Stomach smooth muscle (tissue), 2 donors: ENCODE data around the gene P2RY13.

Experiments
- H3K27ac ChIP-seq: one replicate; pipeline ENCODE4 v1.7.0; 2013; ENCODE audit warnings: mild to moderate bottlenecking, low read length, inconsistent platforms
- H3K27me3 ChIP-seq, 2 donors: one replicate each; pipeline ENCODE4 v1.7.0; 2013; ENCODE audit warnings: low read length in 2 of 2; ENCODE audit not compliant: insufficient read depth in 2 of 2, control insufficient read depth in 1 of 2
- H3K36me3 ChIP-seq, 2 donors: one replicate each; pipeline ENCODE4 v1.7.0; 2013; ENCODE audit warnings: low read length in 2 of 2; ENCODE audit not compliant: control insufficient read depth in 2 of 2, insufficient read depth in 2 of 2
- H3K4me1 ChIP-seq: one replicate; pipeline ENCODE4 v1.7.0; 2013; ENCODE audit warnings: low read length; ENCODE audit not compliant: control insufficient read depth, insufficient read depth
- H3K4me3 ChIP-seq, 2 donors: one replicate each; pipeline ENCODE4 v1.7.0; 2013; ENCODE audit warnings: low read length in 2 of 2
- H3K9ac ChIP-seq, 2 donors: one replicate each; pipeline ENCODE4 v1.7.0; 2013; ENCODE audit warnings: low read length in 2 of 2, mild to moderate bottlenecking in 1 of 2
- H3K9me3 ChIP-seq, 2 donors: one replicate each; pipeline ENCODE4 v1.7.0; 2013; ENCODE audit warnings: low read length in 2 of 2; ENCODE audit not compliant: control insufficient read depth in 2 of 2
- donor health status: healthy.
- donor health status: Pancreatic carcinoma.

The P2RY13 gene

GRCh38 chr3:151296226-151296625 lies 33.1 kb downstream of the P2RY13 start:
- Histone ChIP-seq H3K27ac (no peak overlapping the region), H3K4me3 (no peak overlapping the region), H3K9me3 (no peaks in the 10 kb centered on the region), H3K4me1 (no peaks in the 10 kb centered on the region), H3K36me3 (no peaks in the 10 kb centered on the region), H3K9ac (no peak overlapping the region), H3K27me3 (no peaks in the 10 kb centered on the region)

- Histone ChIP-seq H3K27ac (no peak overlapping the region), H3K9ac (no peak overlapping the region), H3K9me3 (no peaks in the 10 kb centered on the region), H3K36me3 (no peaks in the 10 kb centered on the region), H3K27me3 (no peaks in the 10 kb centered on the region), H3K4me1 (no peaks in the 10 kb centered on the region), H3K4me3 (no peak overlapping the region)
These were observed 36.2 kb downstream of the P2RY13 start for GRCh38 chr3:151293127-151293526.

- no peak overlapping the region for H3K27ac ChIP-seq
- H3K36me3 ChIP-seq = no peaks in the 10 kb centered on the region
- H3K4me3 ChIP-seq = no peak overlapping the region
- no peaks in the 10 kb centered on the region for H3K9me3 ChIP-seq
- no peak overlapping the region for H3K9ac ChIP-seq
- H3K4me1 ChIP-seq = no peaks in the 10 kb centered on the region
- H3K27me3 ChIP-seq = no peaks in the 10 kb centered on the region
These were observed 38.7 kb downstream of the P2RY13 start for GRCh38 chr3:151290673-151291072.

- no peaks in the 10 kb centered on the region for H3K9me3 ChIP-seq
- H3K27ac ChIP-seq = no peak overlapping the region
- H3K27me3 ChIP-seq = no peaks in the 10 kb centered on the region
- H3K9ac ChIP-seq = no peak overlapping the region
- H3K4me3 ChIP-seq = no peak overlapping the region
- no peaks in the 10 kb centered on the region for H3K4me1 ChIP-seq
- H3K36me3 ChIP-seq = no peaks in the 10 kb centered on the region
These were observed 39.9 kb downstream of the P2RY13 start for GRCh38 chr3:151289445-151289844.

- no peak overlapping the region for H3K27ac ChIP-seq
These were observed 43.4 kb downstream of the P2RY13 start for GRCh38 chr3:151285940-151286339.

GRCh38 chr3:151283907-151284461 lies 45.4 kb downstream of the P2RY13 start:
- no peak overlapping the region for H3K9ac ChIP-seq
- H3K36me3 ChIP-seq = no peaks in the 10 kb centered on the region
- no peak overlapping the region for H3K4me3 ChIP-seq
- H3K27me3 ChIP-seq = no peaks in the 10 kb centered on the region
- no peak overlapping the region for H3K27ac ChIP-seq
- peaks cover 3% of the 10 kb centered on the region for H3K4me1 ChIP-seq
- no peaks in the 10 kb centered on the region for H3K9me3 ChIP-seq

More at GRCh38 chr3:151285940-151286339, 43.4 kb downstream of the P2RY13 start:
- Histone ChIP-seq H3K4me1 (peaks cover 3% of the 10 kb centered on the region), H3K27me3 (no peaks in the 10 kb centered on the region), H3K9ac (no peak overlapping the region), H3K36me3 (no peaks in the 10 kb centered on the region), H3K9me3 (no peaks in the 10 kb centered on the region), H3K4me3 (no peak overlapping the region)

GRCh38 chr3:151283387-151283786 lies 46.0 kb downstream of the P2RY13 start:
- H3K9me3 ChIP-seq = no peaks in the 10 kb centered on the region
- H3K4me1 ChIP-seq = peaks cover 3% of the 10 kb centered on the region
- no peak overlapping the region for H3K27ac ChIP-seq
- no peak overlapping the region for H3K9ac ChIP-seq
- H3K27me3 ChIP-seq = no peaks in the 10 kb centered on the region
- H3K4me3 ChIP-seq = no peak overlapping the region
- no peaks in the 10 kb centered on the region for H3K36me3 ChIP-seq

- H3K4me1 ChIP-seq = peaks cover 3% of the 10 kb centered on the region
- H3K27me3 ChIP-seq = no peaks in the 10 kb centered on the region
- no peak overlapping the region for H3K9ac ChIP-seq
- no peaks in the 10 kb centered on the region for H3K9me3 ChIP-seq
- H3K36me3 ChIP-seq = no peaks in the 10 kb centered on the region
- H3K4me3 ChIP-seq = no peak overlapping the region
- no peak overlapping the region for H3K27ac ChIP-seq
These were observed 46.4 kb downstream of the P2RY13 start for GRCh38 chr3:151282921-151283320.

GRCh38 chr3:151281671-151282324 lies 47.6 kb downstream of the P2RY13 start:
- Histone ChIP-seq H3K36me3 (no peaks in the 10 kb centered on the region), H3K9me3 (no peaks in the 10 kb centered on the region), H3K27me3 (no peaks in the 10 kb centered on the region), H3K9ac (no peak overlapping the region), H3K4me3 (no peak overlapping the region), H3K27ac (no peak overlapping the region), H3K4me1 (peaks cover 3% of the 10 kb centered on the region)

- H3K36me3 ChIP-seq = no peaks in the 10 kb centered on the region
- no peak within 1 kb of the TSS for H3K9ac ChIP-seq
- H3K27me3 ChIP-seq = no peaks in the 10 kb centered on the region
- H3K4me1 ChIP-seq = no peaks in the 10 kb centered on the region
- peak within 1 kb of the TSS; percentile 31 for H3K27ac ChIP-seq
- H3K4me3 ChIP-seq = no peak within 1 kb of the TSS
- no peaks in the 10 kb centered on the region for H3K9me3 ChIP-seq
These were observed 51.1 kb downstream of the P2RY13 start, which contains the start of gene P2RY14 for GRCh38 chr3:151278230-151278629. Gene P2RY14, minus strand, starts transcription at chr3:151278542. Its CDS starts 64,226 bp downstream, at chr3:151214316.

- no peaks in the 10 kb centered on the region for H3K9me3 ChIP-seq
- no peak overlapping the region for H3K9ac ChIP-seq
- no peaks in the 10 kb centered on the region for H3K4me1 ChIP-seq
- no peak overlapping the region for H3K27ac ChIP-seq
- H3K27me3 ChIP-seq = no peaks in the 10 kb centered on the region
- H3K4me3 ChIP-seq = peak overlapping the region in 1 of 2 donors; percentile 35
- H3K36me3 ChIP-seq = no peaks in the 10 kb centered on the region
These were observed 52.7 kb downstream of the P2RY13 start for GRCh38 chr3:151276687-151277042.
